ENCODE results near the gene CSNK1E. TPM values are rescaled to one million over a fixed set of nuclear protein-coding genes. Genes with fewer than 3 reads are reported as not detected.

CSNK1E gene
- total and polyA plus RNA-seq, 2 of the 8 experiments (the other 6 are each of a cell fraction or from before 2014, with no cell fraction given): 247 to 263 TPM

- TF ChIP-seq KDM5A (IDR thresholded peaks at IDR 0.05; ENCODE audit: low read length): no peak
- no peak for TF ChIP-seq RXRA (IDR thresholded peaks at IDR 0.05; ENCODE audit: insufficient read depth, low read depth, low read length)
Measured at GRCh38 chr22:38246046-38246658, 71.1 kb downstream of the CSNK1E start (continued).

Measured in H1 (cell line).